Tracheal epithelial cell (primary cell): Measurements from ENCODE around the gene EPB41L1. TPM values are rescaled to one million over a fixed set of nuclear protein-coding genes. Genes with fewer than 3 reads are reported as not detected.

Experiments
- total RNA-seq: library from RNA; depleted of rRNA; stranded (reverse); fragments of >200 nt; gene quantifications from 2 replicates; pipeline ENCODE4 v1.2.1, GENCODE V29; 2014

EPB41L1 gene
- 3.4 and 7.2 TPM in 2 replicates for total RNA-seq

DNA sequence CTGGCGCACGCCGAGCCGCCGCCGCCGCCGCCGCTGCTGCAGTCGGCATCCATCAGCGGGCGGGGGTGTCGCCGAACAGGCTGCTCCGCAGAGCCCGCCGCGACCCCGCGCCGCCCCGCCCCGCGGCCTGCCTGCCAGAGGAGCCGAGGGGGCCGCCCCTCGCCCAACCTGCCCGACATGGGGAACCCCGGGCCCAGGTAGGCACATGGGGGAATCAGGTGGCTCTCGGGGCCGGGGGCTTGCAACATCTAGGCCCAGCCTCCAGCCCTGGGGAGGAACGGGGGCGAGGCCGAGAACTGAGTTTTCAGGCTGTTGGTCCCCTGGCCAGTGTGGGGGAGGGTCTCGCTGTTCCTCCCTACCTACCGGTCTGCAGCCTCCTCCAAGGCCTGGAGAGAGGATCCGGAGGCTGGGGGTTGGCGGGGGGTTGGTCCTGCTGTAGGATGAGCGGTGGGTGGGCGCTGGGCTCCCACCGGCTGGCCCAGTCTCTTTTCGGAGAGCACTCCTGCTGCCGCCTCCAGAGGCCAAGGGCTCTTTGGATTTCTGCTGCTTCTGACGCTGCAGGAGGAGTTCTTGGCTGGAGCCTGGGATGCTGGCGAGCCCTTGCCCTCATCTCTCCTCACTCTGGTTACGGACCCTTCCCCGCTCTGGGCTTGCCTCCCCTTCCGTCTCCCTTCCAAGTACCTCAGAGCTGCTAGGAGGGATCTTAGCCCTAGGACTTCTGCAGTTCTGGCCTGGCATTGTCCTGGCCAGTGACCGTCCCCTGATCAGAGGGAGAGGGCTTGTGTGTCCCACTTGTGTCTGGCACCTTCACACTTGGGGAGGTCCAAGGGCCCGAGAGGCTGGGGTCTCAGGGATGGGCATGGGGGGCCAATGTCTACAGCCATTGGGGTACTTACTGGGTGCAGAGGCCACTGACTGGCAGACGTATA, at the start of gene EPB41L1:
Gene EPB41L1, plus strand, starts transcription at position 41 of the 929 bp plus-strand sequence. CDS start 19,038 bp downstream, outside the sequence.

DNA sequence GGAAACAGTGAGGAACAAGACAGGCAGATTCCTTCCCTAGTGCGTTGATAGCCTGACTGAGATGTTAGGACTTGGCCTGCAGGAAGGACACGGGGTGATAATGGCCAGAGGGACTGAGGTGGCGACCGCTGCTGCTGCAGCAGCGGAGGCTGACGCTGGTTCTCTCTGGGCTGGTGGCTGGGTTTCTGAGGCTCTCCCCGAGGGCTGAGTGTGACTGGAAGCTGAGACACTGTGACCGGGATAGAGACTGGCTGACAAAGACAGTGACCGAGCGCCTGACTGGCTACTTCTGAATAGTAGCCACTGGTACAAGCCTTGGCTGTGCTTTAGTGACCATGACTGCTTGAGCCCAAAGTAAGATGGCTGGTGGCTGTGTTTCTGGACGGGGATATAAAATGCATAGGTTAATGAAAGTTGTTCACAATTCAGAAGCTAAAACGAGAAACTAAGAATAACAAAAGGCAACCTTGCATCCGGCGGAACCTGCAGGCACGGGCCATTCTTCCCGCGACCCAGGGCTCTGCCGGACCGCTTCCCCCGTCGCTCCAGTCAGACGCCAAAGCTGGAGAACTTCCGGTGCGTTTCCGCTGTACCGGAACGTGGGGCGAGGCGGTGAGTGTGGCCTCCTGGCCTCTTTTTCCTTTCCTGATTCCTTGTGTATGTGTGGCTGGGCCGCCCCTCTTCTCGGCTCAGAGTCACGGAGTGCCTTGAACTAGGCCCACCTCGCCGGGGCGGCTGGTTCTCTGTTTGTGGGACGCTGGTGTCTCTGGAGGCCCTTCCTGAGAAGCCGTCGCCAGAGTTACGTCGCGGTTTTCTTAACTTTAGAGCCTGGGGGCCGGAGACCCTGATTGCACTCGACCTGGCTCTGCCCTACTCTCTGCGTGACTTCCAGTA, 81.6 kb downstream of the EPB41L1 start, which contains the start of gene AAR2:
Gene AAR2, plus strand, starts transcription at position 587 of the 894 bp plus-strand sequence. CDS start 3,391 bp downstream, outside the sequence.

Other genes starting within 250 kb of the EPB41L1 start
- 70.3 and 86.3 TPM in 2 replicates for gene SCAND1, start 200.2 kb upstream of the EPB41L1 start, total RNA-seq
- 0.64 and 0.96 TPM in 2 replicates for gene CNBD2, start 186.2 kb upstream of the EPB41L1 start, total RNA-seq
- 18.1 and 20.2 TPM in 2 replicates for gene AAR2, start 81.7 kb downstream of the EPB41L1 start, total RNA-seq
- 11.9 and 30.6 TPM in 2 replicates for gene DLGAP4, start 151.6 kb downstream of the EPB41L1 start, total RNA-seq